Epidermal melanocyte (primary cell): ENCODE measurements around the gene FPR2.
A peak's percentile ranks its signal among the peaks of the same experiment; 100 is the strongest.

ENCODE experiments used
- DNase-seq: peaks from one replicate; pipeline ENCODE4 v3.0.0; 2011; ENCODE audit warnings: low spot score; ENCODE audit not compliant: insufficient read length

FPR2 gene

DNA sequence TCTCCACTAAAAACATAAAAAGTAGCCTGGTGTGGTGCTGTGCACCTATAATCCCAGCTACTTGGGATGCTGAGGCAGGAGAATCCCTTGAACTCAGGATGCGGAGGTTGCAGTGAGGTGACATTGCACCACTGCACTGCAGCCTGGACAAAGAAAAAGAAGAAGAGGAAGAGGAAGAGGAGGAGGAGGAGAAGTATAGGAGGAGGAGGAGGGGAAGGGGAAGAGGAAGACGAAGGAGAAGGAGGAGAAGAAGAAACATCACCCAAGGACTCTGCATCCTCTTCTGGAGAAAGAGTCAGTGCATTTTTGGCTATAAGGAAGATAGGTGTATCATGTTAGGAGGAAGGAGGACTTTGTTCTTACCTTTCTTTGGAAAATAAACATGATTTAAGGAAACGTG lies 21.0 kb downstream of the FPR2 start:
- no peak for DNase-seq

DNA sequence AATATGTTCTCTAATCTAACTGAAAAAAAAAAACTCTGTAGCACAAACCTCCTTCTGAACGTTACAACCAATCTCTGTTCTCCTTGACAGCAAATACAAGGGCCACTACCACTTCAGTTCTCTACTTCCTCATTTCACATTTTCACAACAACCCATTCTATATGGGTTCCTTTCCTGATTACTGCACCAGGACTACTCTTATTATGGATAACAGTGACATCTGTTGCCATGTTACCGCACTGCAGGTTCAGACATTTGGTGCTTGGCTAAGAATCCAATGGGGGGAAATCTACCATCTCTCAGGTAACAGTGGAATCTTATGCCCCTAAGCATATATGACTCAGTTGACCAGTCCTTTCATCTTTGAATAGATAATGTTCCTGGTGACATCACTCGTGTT lies 22.4 kb downstream of the FPR2 start:
- no peak for DNase-seq

- DNase-seq = no peak
Observed at GRCh38 chr19:51784109-51784785, 23.3 kb downstream of the FPR2 start.

GRCh38 chr19:51784922-51785690 lies 24.1 kb downstream of the FPR2 start:
- no peak for DNase-seq

DNA sequence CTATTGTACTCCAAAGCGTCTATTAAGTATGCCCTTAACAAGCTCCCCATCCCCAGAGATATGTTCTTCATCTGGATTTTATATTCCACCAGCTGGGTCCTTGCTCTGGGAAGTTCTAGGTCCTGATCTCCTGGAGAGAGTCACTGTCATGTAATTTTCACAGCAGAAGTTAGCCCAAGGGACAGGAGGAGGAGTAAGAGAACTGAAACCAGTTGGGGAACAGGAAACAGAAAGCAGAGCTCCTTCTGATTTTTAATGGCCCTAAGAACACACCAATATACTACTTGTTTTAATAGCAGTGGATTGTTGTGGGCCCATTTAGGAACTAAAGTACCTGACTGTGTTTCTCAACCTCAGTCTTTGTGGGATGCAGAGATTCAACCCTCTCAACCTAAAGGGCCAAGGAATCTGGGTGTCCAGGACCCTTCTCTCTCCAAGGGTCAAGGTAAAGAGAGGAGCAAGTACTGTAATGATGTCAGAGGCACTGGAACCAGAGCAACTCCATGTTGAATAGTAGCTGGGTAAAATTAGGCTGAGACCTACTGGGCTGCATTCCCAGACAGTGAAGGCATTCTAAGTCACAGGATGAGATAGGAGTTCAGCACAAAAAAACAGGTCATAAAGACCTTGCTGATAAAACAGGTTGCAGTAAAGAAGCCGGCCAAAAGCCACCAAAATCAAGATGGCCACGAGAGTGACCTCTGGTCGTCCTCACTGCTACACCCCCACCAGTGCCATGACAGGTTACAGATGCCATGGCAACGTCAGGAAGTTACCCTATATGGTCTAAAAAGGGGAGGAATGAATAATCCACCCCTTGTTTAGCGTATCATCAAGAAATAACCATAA lies 25.9 kb downstream of the FPR2 start:
- DNase-seq = no peak

DNA sequence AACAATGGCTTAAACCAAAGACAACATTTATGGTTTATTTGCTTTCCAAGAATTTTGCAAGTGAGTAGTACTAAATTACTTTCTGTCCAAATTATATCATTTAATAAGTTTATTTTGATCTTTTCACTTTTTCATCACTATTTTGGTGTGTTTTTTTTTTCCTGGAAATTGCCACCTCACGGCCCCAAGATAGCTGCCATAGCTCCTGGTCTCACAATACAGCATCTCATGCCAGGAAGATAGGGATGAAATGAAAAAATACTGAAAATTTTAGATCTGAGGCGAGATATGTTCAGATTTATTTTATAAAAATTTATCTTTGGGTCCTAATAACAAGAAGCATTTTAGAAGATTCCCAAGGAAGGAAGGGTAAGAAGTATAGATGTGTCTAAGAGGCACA lies 27.0 kb downstream of the FPR2 start:
- no peak for DNase-seq

DNA sequence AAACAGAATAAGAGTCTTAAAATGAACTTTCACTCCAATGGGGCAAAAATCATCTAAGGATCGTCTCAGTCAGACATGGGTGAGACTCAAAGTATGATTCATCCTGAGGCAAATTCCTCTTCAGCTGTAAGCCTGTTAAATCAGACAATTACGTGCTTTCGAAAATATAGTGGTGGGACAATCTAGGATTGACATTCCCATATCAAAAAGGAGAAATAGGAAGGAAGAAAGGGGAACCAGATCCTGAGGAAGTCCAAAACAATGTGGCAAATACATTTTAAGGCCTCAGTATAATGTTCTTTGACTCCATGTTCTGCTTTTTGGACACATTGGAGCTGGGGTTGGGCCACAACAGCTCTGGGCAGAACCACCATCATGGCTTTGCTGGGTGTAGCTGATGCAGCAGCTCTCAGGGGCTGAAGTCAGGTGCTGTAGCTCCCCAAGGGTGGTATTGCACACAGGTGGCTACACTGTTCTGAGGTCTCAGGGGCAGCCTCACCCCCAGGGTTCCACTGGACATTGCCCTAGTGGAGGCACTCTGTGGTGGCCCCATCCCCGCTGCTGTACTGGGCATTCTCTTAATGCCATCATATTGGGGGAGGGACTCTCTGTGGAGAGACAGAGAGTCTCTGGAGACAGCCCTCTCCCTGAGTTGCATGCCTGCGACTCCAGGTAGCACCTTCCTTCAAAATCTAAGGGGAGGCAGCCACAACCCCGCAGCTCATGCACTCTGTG lies 28.2 kb downstream of the FPR2 start:
- no peak for DNase-seq

DNA sequence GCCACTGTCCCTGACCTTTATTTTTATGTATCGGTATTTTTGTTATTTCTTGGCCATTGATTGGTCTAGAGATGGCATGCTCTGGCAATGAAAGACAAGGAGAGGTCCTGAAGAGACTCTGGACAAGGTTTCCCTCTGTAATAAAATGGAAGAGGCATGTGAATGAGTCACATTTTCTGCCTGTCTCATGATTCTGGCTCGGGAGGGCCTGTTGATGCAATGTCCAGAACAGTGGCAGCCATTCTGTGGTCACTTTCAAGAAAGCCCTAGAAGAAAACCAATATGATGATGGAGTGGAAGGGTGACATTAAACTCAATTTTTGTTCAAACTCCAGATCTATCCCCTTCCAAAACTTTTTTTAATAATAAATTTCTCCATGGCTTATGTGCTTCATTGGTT lies 32.0 kb downstream of the FPR2 start:
- DNase-seq = no peak

- DNase-seq = no peak
Observed at GRCh38 chr19:51793994-51794393, 33.0 kb downstream of the FPR2 start.

DNA sequence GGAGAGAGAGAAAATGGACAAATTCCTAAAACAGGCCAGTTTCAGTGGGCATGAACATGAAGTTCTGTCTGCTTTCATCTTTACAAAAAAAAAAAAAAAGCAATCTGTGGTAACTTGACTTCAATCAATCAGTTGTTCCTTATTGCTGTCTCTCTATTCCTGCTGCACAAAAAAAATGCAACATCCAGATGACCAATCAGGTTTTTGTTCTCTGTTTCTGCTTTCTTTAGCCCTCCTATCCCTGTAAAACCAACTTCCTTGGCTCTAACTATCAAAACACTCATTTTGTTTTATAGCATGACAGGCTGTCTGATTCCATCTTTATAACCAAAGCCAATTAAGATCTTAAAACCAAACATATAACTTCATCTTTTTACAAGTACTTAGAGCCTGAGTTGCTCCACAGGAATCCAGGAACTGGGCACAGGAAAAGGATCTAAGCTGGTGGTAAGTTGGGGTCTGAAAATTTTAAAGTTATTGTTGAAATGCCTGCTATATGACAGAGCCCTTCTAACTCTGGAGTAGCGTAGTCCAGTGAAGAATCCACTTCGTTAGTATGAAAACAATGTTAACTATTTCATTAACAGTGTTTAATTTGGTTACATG lies 34.0 kb downstream of the FPR2 start, which contains the start of gene FPR3:
TSS of gene FPR3 (plus strand) at position 273 of the 606 bp plus-strand sequence. CDS start 28,592 bp downstream, outside the sequence.
- no peak for DNase-seq

DNA sequence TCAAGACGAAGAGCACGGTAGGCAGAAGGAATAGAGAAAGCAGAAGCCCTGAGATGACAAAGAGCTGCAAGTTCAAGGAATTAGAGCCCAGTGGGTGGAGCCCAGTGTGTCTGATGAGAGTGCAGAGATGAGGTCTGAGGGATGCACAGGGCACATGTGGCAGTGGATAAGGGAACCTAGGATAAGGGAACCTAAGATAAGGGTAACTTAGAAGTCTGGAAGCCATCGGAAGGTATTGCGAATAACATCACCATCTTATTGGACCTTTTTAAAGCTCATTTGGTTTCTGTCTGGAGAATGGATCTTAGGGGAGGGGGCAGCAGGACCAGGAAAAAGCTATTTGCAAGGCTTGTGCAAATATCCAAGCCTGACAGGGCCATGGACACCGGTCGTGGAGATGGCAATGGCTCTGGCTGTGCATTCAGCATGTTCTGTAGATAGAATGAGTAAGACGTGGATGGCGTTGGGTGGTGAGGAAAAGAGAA lies 35.3 kb downstream of the FPR2 start:
- no peak for DNase-seq

- no peak for DNase-seq
Observed at GRCh38 chr19:51797480-51797879, 36.5 kb downstream of the FPR2 start.

GRCh38 chr19:51798062-51798461 lies 37.1 kb downstream of the FPR2 start:
- no peak for DNase-seq

GRCh38 chr19:51799034-51799773 lies 38.2 kb downstream of the FPR2 start:
- peak; percentile 25 for DNase-seq

DNA sequence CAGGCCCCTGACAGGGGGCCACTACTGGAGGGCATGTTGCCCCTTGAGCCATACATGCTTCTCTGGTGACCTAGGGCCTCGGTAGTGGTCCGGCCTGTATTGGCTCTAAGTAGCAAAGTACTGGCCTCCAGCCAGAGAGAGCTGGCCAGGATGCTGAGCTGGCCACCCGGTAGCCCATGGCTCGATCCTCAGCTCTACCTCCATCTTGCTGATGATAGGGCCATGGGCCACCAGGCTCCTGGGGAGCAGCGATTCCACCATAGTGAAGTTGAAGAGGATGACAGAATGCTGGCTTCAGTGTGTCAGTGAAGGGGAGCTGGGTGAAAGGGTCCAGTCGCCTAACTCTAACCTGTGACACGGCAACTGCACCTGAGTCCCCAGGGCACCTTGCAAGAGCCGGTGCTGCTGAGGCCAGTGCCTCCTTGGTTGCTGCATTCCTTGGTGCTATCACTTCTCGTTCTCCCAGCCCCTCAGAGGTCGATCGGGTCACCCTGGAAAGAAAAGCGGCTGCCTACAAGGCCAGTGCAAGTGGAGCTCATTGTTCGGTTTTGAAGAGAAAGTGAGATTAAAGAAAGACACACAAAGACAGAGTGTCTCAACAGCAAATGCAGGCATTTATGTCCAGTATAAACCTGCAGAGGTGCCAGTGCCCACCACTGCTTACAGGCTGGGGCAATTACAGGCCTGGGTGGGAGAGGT lies 38.9 kb downstream of the FPR2 start:
- no peak for DNase-seq

DNA sequence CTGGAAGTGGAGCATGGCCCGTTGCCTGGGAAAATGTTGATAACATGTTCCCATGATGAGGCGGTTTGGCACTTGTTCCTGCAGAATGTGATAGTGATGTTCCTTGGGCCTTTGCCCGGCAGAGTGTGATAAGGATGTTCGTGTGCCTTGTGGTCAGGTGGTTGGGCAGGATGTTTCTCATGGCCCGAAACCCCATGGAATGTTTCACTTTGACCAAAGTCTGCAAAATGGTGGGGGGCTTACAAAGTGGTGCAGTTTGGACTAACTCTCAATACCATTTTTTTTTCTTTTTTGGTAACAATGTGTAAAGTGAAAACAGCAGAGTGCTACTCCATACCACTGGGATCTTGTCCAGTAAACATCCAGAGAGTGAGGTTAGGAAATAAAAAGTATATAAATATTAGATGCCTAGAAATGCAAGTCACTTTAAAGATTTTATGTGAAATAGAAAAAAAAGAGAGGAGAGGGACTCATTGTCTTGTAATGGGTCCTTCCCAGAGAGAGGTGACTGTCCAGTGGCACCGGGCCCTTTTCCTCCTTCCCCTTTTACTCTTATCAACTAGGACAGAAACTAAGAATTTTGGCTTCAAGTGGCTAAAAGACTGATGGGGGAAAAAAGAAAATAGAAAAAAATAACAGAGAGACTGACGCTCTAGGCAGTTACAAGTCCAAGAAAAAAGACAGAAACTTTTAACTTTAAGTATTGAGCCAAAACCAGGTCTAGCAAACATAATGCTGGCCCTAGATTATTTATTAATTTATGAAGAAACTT lies 39.7 kb downstream of the FPR2 start:
- DNase-seq = no peak

- DNase-seq = no peak
Observed at GRCh38 chr19:51802775-51803174, 41.8 kb downstream of the FPR2 start.

DNA sequence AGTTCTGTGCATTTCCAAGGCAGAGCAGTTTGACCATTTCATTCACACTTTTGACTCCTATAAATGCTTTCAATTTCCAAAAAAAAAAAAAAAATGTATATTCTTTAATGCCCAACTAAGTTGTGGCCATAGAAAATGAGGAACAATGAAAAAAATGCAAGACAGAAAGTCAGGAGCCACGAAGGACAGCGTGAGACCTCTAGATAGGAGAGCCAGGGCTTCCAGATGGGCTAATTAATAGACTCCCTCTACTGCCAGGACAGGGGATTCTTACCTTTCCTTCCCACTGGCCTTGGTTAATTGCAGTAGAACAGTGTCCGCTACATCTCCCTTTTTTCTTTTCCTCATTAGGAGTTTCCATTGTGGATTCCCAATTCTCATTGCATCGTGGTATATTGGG lies 42.5 kb downstream of the FPR2 start:
- DNase-seq = no peak

DNA sequence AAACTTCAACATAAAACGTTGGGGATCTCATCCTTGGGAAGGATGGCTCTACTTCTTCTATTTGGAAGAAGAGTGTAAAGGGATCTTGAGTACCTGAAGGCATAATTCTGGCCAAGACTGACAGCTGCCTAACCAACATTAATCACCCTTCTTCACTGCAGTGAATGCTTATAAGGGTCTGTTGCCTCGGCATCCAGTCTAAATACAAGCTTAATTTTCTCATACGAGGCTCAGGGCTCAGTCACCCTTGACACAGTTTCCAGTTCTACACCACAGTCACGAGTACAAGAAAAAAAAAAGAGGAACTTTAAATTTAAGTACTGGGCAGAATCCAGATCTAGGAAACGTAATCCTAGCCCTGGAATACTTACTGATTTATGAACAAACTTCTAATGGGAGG lies 43.0 kb downstream of the FPR2 start:
- no peak for DNase-seq
